ENCODE data around the gene KAT5.

- no peak for TF ChIP-seq CTCF (conservative IDR thresholded peaks at IDR 0.05; ENCODE audit: low read depth in 2 of 2)
- no peak for TF ChIP-seq ZNF331 (CRISPR knock-in tag; IDR thresholded peaks at IDR 0.05; ENCODE audit: low read depth)
Measured at GRCh38 chr11:65698205-65698604, 13.8 kb upstream of the KAT5 start.

Data from GM23338 (cell line).